ENCODE data around the gene BAZ2B.

BAZ2B gene

DNA sequence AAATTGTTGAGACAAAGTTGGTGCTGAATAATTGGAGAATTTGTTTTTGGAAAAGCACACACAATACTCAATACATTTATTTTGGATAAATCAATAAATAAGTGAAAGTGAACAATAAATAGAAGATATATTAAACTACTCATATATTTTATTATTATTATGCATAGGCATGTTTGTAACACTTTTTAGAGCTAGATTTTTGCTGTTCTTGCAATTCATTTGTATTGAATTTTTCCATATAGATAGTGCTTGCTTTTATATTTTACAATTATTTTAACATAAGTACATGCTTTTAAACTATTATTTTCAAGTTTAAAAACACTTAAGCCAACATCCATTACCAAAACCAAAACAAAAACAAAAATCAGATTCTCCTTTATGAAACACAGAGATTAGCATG lies 43.9 kb downstream of the BAZ2B start:
- no peak overlapping the region for H3K9ac ChIP-seq (ENCODE audit: low read depth, low read length, poor library complexity, severe bottlenecking)
- no peaks in the 10 kb centered on the region for H3F3A ChIP-seq (ENCODE audit: low read depth)
- TF ChIP-seq, protein P1, sequence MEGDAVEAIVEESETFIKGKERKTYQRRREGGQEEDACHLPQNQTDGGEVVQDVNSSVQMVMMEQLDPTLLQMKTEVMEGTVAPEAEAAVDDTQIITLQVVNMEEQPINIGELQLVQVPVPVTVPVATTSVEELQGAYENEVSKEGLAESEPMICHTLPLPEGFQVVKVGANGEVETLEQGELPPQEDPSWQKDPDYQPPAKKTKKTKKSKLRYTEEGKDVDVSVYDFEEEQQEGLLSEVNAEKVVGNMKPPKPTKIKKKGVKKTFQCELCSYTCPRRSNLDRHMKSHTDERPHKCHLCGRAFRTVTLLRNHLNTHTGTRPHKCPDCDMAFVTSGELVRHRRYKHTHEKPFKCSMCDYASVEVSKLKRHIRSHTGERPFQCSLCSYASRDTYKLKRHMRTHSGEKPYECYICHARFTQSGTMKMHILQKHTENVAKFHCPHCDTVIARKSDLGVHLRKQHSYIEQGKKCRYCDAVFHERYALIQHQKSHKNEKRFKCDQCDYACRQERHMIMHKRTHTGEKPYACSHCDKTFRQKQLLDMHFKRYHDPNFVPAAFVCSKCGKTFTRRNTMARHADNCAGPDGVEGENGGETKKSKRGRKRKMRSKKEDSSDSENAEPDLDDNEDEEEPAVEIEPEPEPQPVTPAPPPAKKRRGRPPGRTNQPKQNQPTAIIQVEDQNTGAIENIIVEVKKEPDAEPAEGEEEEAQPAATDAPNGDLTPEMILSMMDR (conservative IDR thresholded peaks at IDR 0.05; ENCODE audit: low read length) = no peak
- TF ChIP-seq EZH2phosphoT487 (IDR thresholded peaks at IDR 0.05; ENCODE audit: borderline replicate concordance) = no peak
- H2AFZ ChIP-seq (ENCODE audit: low read length) = no peak overlapping the region
- no peaks in the 10 kb centered on the region for H3K9me2 ChIP-seq (replicated peaks; ENCODE audit: low read depth, low read length)
- no peaks in the 10 kb centered on the region for H3K4me1 ChIP-seq (ENCODE audit: insufficient read depth, low read length, poor library complexity, severe bottlenecking)
- H3K79me2 ChIP-seq (ENCODE audit: insufficient read depth, low read length) = no peaks in the 10 kb centered on the region
- no peak overlapping the region for H3K4me3 ChIP-seq (ENCODE audit: low read length, poor library complexity, severe bottlenecking)
- H3K4me2 ChIP-seq (ENCODE audit: low read depth, low read length, poor library complexity, severe bottlenecking) = no peak overlapping the region
- H3K36me3 ChIP-seq (ENCODE audit: insufficient read depth, low read length) = no peaks in the 10 kb centered on the region
- H4K20me1 ChIP-seq (ENCODE audit: insufficient read depth, low read length, poor library complexity, severe bottlenecking) = no peaks in the 10 kb centered on the region
- H3K27me3 ChIP-seq (ENCODE audit: insufficient read depth, low read length, poor library complexity, severe bottlenecking) = no peaks in the 10 kb centered on the region
- H3K9me3 ChIP-seq (ENCODE audit: insufficient read depth, low read depth, low read length) = no peaks in the 10 kb centered on the region

DNA sequence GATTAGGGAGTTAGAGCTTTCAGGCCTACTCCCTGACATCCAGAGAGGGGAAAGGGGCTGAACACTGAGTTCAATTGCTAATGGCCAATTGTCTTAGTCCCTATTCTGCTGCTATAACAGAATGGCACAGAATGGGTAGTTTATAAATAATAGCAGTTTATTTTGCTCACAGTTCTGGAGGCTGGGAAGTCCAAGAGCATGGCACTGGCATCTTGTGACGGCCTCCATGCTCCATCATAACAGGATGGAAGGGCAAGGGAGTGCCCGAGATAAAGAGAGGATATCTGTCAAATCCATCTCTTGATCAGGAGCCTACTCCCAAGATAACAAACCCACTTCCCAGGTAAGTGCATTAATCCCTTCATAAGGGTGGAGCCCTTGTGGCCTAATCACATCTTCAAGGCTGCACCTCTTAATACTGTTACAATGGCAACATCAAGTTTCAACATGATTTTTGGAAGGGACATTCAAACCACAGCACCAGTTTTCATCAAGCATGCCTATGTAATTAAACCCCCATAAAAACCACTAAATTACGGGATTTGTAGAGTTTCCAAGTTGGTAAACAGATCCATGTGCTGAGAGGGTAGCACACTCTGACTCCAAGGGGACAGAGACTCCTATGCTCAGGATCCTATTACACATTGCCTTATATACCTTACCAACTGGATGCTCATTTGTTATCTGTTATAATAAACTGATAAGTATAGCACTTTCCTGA lies 44.6 kb downstream of the BAZ2B start:
- Histone ChIP-seq H3K9me3 (ENCODE audit: insufficient read depth, low read depth, low read length) (no peaks in the 10 kb centered on the region), H3K36me3 (ENCODE audit: insufficient read depth, low read length) (no peaks in the 10 kb centered on the region), H3K9ac (ENCODE audit: low read depth, low read length, poor library complexity, severe bottlenecking) (no peak overlapping the region), H3K9me2 (replicated peaks; ENCODE audit: low read depth, low read length) (no peaks in the 10 kb centered on the region), H3K4me3 (ENCODE audit: low read length, poor library complexity, severe bottlenecking) (no peak overlapping the region), H3K79me2 (ENCODE audit: insufficient read depth, low read length) (no peaks in the 10 kb centered on the region), H4K20me1 (ENCODE audit: insufficient read depth, low read length, poor library complexity, severe bottlenecking) (no peaks in the 10 kb centered on the region), H2AFZ (ENCODE audit: low read length) (no peak overlapping the region), H3K4me1 (ENCODE audit: insufficient read depth, low read length, poor library complexity, severe bottlenecking) (no peaks in the 10 kb centered on the region), H3K4me2 (ENCODE audit: low read depth, low read length, poor library complexity, severe bottlenecking) (no peak overlapping the region), H3F3A (ENCODE audit: low read depth) (no peaks in the 10 kb centered on the region), H3K27me3 (ENCODE audit: insufficient read depth, low read length, poor library complexity, severe bottlenecking) (no peaks in the 10 kb centered on the region)
- TF ChIP-seq, protein P1 (conservative IDR thresholded peaks at IDR 0.05; ENCODE audit: low read length) = no peak
- no peak for TF ChIP-seq EZH2phosphoT487 (IDR thresholded peaks at IDR 0.05; ENCODE audit: borderline replicate concordance)

DNA sequence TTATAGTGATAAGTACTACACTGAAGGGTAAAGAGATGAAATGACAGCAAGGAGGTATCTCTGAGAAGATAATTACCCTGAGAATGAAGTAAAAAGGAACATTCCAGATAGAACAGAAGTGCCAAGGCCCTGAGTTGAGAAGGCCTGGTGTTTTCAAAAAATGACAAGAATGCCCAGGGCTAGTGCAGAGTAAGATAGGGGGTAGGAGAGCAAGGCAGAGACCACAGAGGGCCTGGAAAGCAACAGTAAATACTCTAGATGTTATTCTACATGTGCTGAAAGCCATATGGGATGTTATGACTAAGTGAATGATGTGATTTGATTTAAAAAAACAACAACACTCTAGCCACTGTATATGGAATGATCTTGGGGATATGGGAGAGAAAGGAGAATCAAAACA lies 52.3 kb downstream of the BAZ2B start:
- H3K9me2 ChIP-seq (replicated peaks; ENCODE audit: low read depth, low read length) = no peaks in the 10 kb centered on the region
- H3K4me1 ChIP-seq (ENCODE audit: insufficient read depth, low read length, poor library complexity, severe bottlenecking) = no peaks in the 10 kb centered on the region
- H2AFZ ChIP-seq (ENCODE audit: low read length) = no peak overlapping the region
- H3K36me3 ChIP-seq (ENCODE audit: insufficient read depth, low read length) = no peaks in the 10 kb centered on the region
- H3K79me2 ChIP-seq (ENCODE audit: insufficient read depth, low read length) = no peaks in the 10 kb centered on the region
- TF ChIP-seq, protein P1 (conservative IDR thresholded peaks at IDR 0.05; ENCODE audit: low read length) = no peak
- H3F3A ChIP-seq (ENCODE audit: low read depth) = no peaks in the 10 kb centered on the region
- H3K4me3 ChIP-seq (ENCODE audit: low read length, poor library complexity, severe bottlenecking) = no peak overlapping the region
- H3K4me2 ChIP-seq (ENCODE audit: low read depth, low read length, poor library complexity, severe bottlenecking) = no peak overlapping the region
- no peaks in the 10 kb centered on the region for H3K9me3 ChIP-seq (ENCODE audit: insufficient read depth, low read depth, low read length)
- H3K27me3 ChIP-seq (ENCODE audit: insufficient read depth, low read length, poor library complexity, severe bottlenecking) = no peaks in the 10 kb centered on the region
- H4K20me1 ChIP-seq (ENCODE audit: insufficient read depth, low read length, poor library complexity, severe bottlenecking) = no peaks in the 10 kb centered on the region
- H3K9ac ChIP-seq (ENCODE audit: low read depth, low read length, poor library complexity, severe bottlenecking) = no peak overlapping the region

Data from Loucy (cell line).